ENCODE measurements around the gene CNOT1.

Gene CNOT1

DNA sequence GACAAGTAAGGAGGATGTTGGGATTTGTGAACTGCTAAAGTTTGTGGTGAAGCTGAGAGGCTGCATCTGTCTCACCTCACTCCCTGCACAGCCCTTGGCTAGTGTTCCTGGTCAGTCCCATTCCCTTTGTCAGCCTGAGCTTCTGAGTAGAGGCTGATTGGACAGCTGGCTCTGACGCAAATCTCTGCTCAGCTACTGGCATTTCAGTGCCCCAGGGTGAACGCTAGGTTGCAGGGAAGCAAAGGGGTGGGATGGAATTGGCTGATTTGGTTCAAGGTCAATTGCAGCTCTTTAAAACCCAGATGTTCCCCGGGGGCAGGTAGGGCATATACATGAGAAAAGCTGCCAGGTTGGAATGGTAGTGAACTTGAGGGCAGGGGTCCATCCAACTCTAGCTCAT is 23.1 kb upstream of the CNOT1 start:
- Histone ChIP-seq H2AFZ (ENCODE audit: low read depth, low read length) (no peak overlapping the region), H3K4me3 (ENCODE audit: low read length) (no peak overlapping the region), H3K4me2 (ENCODE audit: low read length) (no peak overlapping the region), H3K27ac (ENCODE audit: low read length) (no peak overlapping the region), H3K27me3 (ENCODE audit: low read depth, low read length) (0 out of 2 replicates have a peak, but pooled peaks cover 13% of the 10 kb centered on the region), H3K36me3 (replicated peaks; ENCODE audit: low read depth, low read length) (no peaks in the 10 kb centered on the region), H3K4me1 (ENCODE audit: low read length) (no peaks in the 10 kb centered on the region), H4K20me1 (ENCODE audit: insufficient read depth, low read length) (no peaks in the 10 kb centered on the region), H3K9ac (ENCODE audit: low read length) (no peak overlapping the region), H3K9me3 (ENCODE audit: insufficient read depth, low read length) (no peaks in the 10 kb centered on the region), H3K79me2 (ENCODE audit: low read length) (no peaks in the 10 kb centered on the region)
- TF ChIP-seq EZH2phosphoT487 (IDR thresholded peaks at IDR 0.05; ENCODE audit: low read depth) = no peak
- TF ChIP-seq, protein P1, sequence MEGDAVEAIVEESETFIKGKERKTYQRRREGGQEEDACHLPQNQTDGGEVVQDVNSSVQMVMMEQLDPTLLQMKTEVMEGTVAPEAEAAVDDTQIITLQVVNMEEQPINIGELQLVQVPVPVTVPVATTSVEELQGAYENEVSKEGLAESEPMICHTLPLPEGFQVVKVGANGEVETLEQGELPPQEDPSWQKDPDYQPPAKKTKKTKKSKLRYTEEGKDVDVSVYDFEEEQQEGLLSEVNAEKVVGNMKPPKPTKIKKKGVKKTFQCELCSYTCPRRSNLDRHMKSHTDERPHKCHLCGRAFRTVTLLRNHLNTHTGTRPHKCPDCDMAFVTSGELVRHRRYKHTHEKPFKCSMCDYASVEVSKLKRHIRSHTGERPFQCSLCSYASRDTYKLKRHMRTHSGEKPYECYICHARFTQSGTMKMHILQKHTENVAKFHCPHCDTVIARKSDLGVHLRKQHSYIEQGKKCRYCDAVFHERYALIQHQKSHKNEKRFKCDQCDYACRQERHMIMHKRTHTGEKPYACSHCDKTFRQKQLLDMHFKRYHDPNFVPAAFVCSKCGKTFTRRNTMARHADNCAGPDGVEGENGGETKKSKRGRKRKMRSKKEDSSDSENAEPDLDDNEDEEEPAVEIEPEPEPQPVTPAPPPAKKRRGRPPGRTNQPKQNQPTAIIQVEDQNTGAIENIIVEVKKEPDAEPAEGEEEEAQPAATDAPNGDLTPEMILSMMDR (IDR thresholded peaks at IDR 0.05; ENCODE audit: low read depth, low read length) = no peak

DNA sequence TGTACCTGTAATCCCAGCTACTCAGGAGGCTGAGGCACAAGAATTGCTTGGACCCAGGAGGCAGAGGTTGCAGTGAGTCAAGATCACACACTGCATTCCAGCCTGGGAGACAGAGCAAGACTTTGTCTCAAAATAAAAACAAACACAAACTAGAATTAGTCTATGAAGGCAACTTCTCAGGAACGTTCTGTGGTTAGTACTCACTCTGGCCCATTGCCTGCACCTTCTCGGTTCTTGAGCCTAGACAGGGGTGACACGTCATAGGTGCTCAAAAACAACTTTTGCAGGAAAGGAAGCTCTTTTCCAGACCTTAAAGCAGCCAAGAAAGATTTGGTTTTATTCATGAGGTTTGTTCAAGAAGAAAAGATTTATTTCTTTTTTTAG is 22.3 kb upstream of the CNOT1 start:
- H3K9ac ChIP-seq (ENCODE audit: low read length) = no peak overlapping the region
- H3K4me1 ChIP-seq (ENCODE audit: low read length) = no peaks in the 10 kb centered on the region
- TF ChIP-seq, protein P1 (IDR thresholded peaks at IDR 0.05; ENCODE audit: low read depth, low read length) = no peak
- no peak for TF ChIP-seq EZH2phosphoT487 (IDR thresholded peaks at IDR 0.05; ENCODE audit: low read depth)
- no peaks in the 10 kb centered on the region for H3K36me3 ChIP-seq (replicated peaks; ENCODE audit: low read depth, low read length)
- H3K27me3 ChIP-seq (ENCODE audit: low read depth, low read length) = 0 out of 2 replicates have a peak, but pooled peaks cover 13% of the 10 kb centered on the region
- H2AFZ ChIP-seq (ENCODE audit: low read depth, low read length) = no peak overlapping the region
- no peak overlapping the region for H3K4me2 ChIP-seq (ENCODE audit: low read length)
- H3K27ac ChIP-seq (ENCODE audit: low read length) = no peak overlapping the region
- no peaks in the 10 kb centered on the region for H3K9me3 ChIP-seq (ENCODE audit: insufficient read depth, low read length)
- no peaks in the 10 kb centered on the region for H3K79me2 ChIP-seq (ENCODE audit: low read length)
- no peak overlapping the region for H3K4me3 ChIP-seq (ENCODE audit: low read length)
- H4K20me1 ChIP-seq (ENCODE audit: insufficient read depth, low read length) = no peaks in the 10 kb centered on the region

DNA sequence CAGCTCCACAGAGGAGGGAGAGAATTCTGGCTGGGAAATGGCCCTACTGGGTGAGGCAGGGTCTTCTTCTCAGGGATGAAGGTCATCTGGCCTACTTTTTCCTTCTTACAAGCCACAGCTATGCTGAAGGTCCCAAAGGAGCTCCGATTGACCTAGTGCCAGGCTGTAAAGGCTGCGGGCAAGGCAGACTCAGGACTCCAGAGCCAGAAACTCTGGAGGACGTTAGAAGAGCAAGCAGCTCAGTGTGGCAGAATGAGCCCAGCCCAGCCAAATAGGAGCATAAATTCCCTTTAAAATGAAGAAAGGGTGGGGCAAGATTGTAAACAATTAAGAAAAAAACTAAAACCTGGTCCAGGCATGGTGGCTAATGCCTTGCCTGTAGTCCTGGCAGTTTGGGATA is 20.1 kb upstream of the CNOT1 start:
- H3K9me3 ChIP-seq (ENCODE audit: insufficient read depth, low read length) = no peaks in the 10 kb centered on the region
- no peak overlapping the region for H3K4me3 ChIP-seq (ENCODE audit: low read length)
- no peaks in the 10 kb centered on the region for H3K4me1 ChIP-seq (ENCODE audit: low read length)
- H3K36me3 ChIP-seq (replicated peaks; ENCODE audit: low read depth, low read length) = no peaks in the 10 kb centered on the region
- no peak overlapping the region for H3K9ac ChIP-seq (ENCODE audit: low read length)
- 0 out of 2 replicates have a peak, but pooled peaks cover 13% of the 10 kb centered on the region for H3K27me3 ChIP-seq (ENCODE audit: low read depth, low read length)
- no peaks in the 10 kb centered on the region for H4K20me1 ChIP-seq (ENCODE audit: insufficient read depth, low read length)
- no peak overlapping the region for H2AFZ ChIP-seq (ENCODE audit: low read depth, low read length)
- no peak overlapping the region for H3K27ac ChIP-seq (ENCODE audit: low read length)
- H3K4me2 ChIP-seq (ENCODE audit: low read length) = no peak overlapping the region
- no peaks in the 10 kb centered on the region for H3K79me2 ChIP-seq (ENCODE audit: low read length)
- TF ChIP-seq EZH2phosphoT487 (IDR thresholded peaks at IDR 0.05; ENCODE audit: low read depth) = no peak

DNA sequence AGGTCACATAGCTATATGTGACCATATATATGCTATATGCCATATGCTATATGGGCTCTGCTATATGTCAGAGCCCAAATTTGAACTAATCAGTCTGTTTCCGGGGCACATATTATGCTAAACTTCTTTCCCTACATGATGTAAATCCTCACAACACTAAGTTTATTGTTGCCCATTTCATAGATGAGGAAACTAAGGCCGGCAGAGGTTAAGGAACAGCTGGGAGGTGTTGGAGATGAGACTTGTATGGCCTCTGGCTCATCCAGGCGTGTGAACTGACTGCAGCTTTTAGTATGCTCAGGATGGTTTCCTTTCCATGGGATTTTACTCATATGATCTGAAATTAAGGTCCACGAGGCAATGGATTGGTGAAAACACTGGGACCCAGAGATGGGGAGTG is 17.5 kb upstream of the CNOT1 start:
- Histone ChIP-seq H2AFZ (ENCODE audit: low read depth, low read length) (no peak overlapping the region), H3K9me3 (ENCODE audit: insufficient read depth, low read length) (no peaks in the 10 kb centered on the region), H3K4me1 (ENCODE audit: low read length) (no peaks in the 10 kb centered on the region), H3K4me2 (ENCODE audit: low read length) (no peak overlapping the region), H3K27ac (ENCODE audit: low read length) (no peak overlapping the region), H3K27me3 (ENCODE audit: low read depth, low read length) (0 out of 2 replicates have a peak, but pooled peaks cover 2% of the 10 kb centered on the region), H4K20me1 (ENCODE audit: insufficient read depth, low read length) (no peaks in the 10 kb centered on the region), H3K4me3 (ENCODE audit: low read length) (no peak overlapping the region), H3K9ac (ENCODE audit: low read length) (no peak overlapping the region), H3K79me2 (ENCODE audit: low read length) (no peaks in the 10 kb centered on the region), H3K36me3 (replicated peaks; ENCODE audit: low read depth, low read length) (no peaks in the 10 kb centered on the region)
- TF ChIP-seq, protein P1 (IDR thresholded peaks at IDR 0.05; ENCODE audit: low read depth, low read length) = no peak
- no peak for TF ChIP-seq EZH2phosphoT487 (IDR thresholded peaks at IDR 0.05; ENCODE audit: low read depth)
